Thymus (tissue), 11 donors: Measurements from ENCODE around the gene KRTAP2-4. TPM values are rescaled to one million over a fixed set of nuclear protein-coding genes. Genes with fewer than 3 reads are reported as not detected.
"Not testable (repeated sequence)": the region's sequence is repeated elsewhere in the genome, so short reads cannot be mapped to it uniquely, and the experiment has no call there.

Experiments
- DNase-seq, 9 donors: peaks; one replicate each; pipeline ENCODE4 v3.0.0-alpha.2; 2013; ENCODE audit warnings: low spot score in 9 of 9, low read depth in 6 of 9, missing footprints in 1 of 9
- H3K27ac ChIP-seq, 2 donors: one replicate each; pipeline ENCODE4 v1.5.1; 2013; ENCODE audit warnings: control low read depth in 1 of 2, low read depth in 1 of 2, low read length in 1 of 2, mild to moderate bottlenecking in 1 of 2, moderate library complexity in 1 of 2
- H3K27me3 ChIP-seq, 2 donors: one replicate each; pipeline ENCODE4 v1.5.1; 2013; ENCODE audit warnings: low read length in 1 of 2; ENCODE audit not compliant: control insufficient read depth in 2 of 2, insufficient read depth in 1 of 2
- H3K36me3 ChIP-seq, 2 donors: one replicate each; pipeline ENCODE4 v1.5.1; 2013; ENCODE audit warnings: low read length in 1 of 2, mild to moderate bottlenecking in 1 of 2, moderate library complexity in 1 of 2; ENCODE audit not compliant: control insufficient read depth in 2 of 2, insufficient read depth in 2 of 2
- H3K4me1 ChIP-seq, 2 donors: one replicate each; pipeline ENCODE4 v1.5.1; 2013; ENCODE audit warnings: low read length in 2 of 2; ENCODE audit not compliant: control insufficient read depth in 2 of 2, insufficient read depth in 2 of 2
- H3K4me3 ChIP-seq, 2 donors: one replicate each; pipeline ENCODE4 v1.5.1; 2013; ENCODE audit warnings: low read length in 2 of 2, control low read depth in 1 of 2, mild to moderate bottlenecking in 1 of 2
- H3K9me3 ChIP-seq, 2 donors: one replicate each; pipeline ENCODE4 v1.5.1; 2013; ENCODE audit warnings: low read length in 1 of 2, mild to moderate bottlenecking in 1 of 2; ENCODE audit not compliant: control insufficient read depth in 2 of 2, insufficient read depth in 1 of 2
- WGBS: extraction: QIAGEN DNeasy Blood & Tissue Kit; methylation state at CpG from one replicate; pipeline ENCODE4 v1.1.7; 2013; 5-methylcytosine and 5-hydroxymethylcytosine counted together
- polyA plus RNA-seq: library from polyadenylated mRNA; stranded (reverse); fragments of 200-250 nt; gene quantifications from one replicate; pipeline ENCODE4 v1.2.3, GENCODE V29; 2013
- total RNA-seq: library from RNA; stranded (reverse); fragments of 120-200 nt; gene quantifications from one replicate; pipeline ENCODE4 v1.2.4, GENCODE V29; 2013
- donor health status: healthy.

Gene KRTAP2-4
- total and polyA plus RNA-seq, 2 donors, result not detected

- H3K27ac ChIP-seq, H3K36me3 ChIP-seq, DNase-seq, H3K4me1 ChIP-seq, H3K9me3 ChIP-seq, H3K27me3 ChIP-seq, H3K4me3 ChIP-seq: not testable (repeated sequence)
- WGBS, result 64% methylated on average over 10 of the region's 33 CpGs
Observed at GRCh38 chr17:41046735-41047465, 18.8 kb downstream of the KRTAP2-4 start, which contains the start of gene KRTAP2-1. KRTAP2-1 (minus strand) TSS chr17:41047316; CDS start chr17:41047267, 49 bp downstream.

- Histone ChIP-seq H3K4me1 (no peaks in the 10 kb centered on the region), H3K4me3 (no peak overlapping the region), H3K27ac (no peak overlapping the region), H3K36me3 (no peaks in the 10 kb centered on the region), H3K9me3 (no peaks in the 10 kb centered on the region), H3K27me3 (peaks cover 0 to 2% of the 10 kb centered on the region in 2 donors)
- no peak for DNase-seq
- WGBS, result 95% methylated on average over 1 of the region's 1 CpG
Observed at GRCh38 chr17:41042953-41043352, 22.7 kb downstream of the KRTAP2-4 start.

GRCh38 chr17:41040783-41041571 is 24.7 kb downstream of the KRTAP2-4 start, which contains the start of gene KRTAP1-1:
KRTAP1-1 (minus strand) TSS chr17:41041450; CDS start chr17:41041397, 53 bp downstream.
- H3K27me3 ChIP-seq, H3K4me3 ChIP-seq, H3K27ac ChIP-seq, DNase-seq, H3K36me3 ChIP-seq, H3K9me3 ChIP-seq, H3K4me1 ChIP-seq: not testable (repeated sequence)
- WGBS, result 94% methylated on average over 14 of the region's 14 CpGs

GRCh38 chr17:41037853-41038350 is 27.8 kb downstream of the KRTAP2-4 start:
- H3K4me3 ChIP-seq, result no peak overlapping the region
- no peak overlapping the region for H3K27ac ChIP-seq
- WGBS, result 94% methylated on average over 2 of the region's 2 CpGs
- no peaks in the 10 kb centered on the region for H3K9me3 ChIP-seq
- DNase-seq, result no peak
- H3K4me1 ChIP-seq, result no peaks in the 10 kb centered on the region
- H3K27me3 ChIP-seq, result no peaks in the 10 kb centered on the region
- H3K36me3 ChIP-seq, result no peaks in the 10 kb centered on the region

GRCh38 chr17:41034346-41034935 is 31.2 kb downstream of the KRTAP2-4 start, which contains the start of gene KRTAP1-3:
KRTAP1-3 (minus strand) TSS chr17:41034874; CDS start chr17:41034821, 53 bp downstream.
- H3K27ac ChIP-seq, H3K4me3 ChIP-seq, H3K9me3 ChIP-seq, H3K4me1 ChIP-seq, H3K36me3 ChIP-seq, H3K27me3 ChIP-seq, DNase-seq: not testable (repeated sequence)
- WGBS, result 98% methylated on average over 9 of the region's 10 CpGs

GRCh38 chr17:41029633-41030245 is 35.9 kb downstream of the KRTAP2-4 start, which contains the start of gene KRTAP1-4:
KRTAP1-4 (minus strand) TSS chr17:41030195; CDS start chr17:41030078, 117 bp downstream.
- WGBS, result 94% methylated on average over 12 of the region's 12 CpGs
- Histone ChIP-seq H3K27ac (no peak within 1 kb of the TSS), H3K9me3 (no peaks in the 10 kb centered on the region), H3K4me3 (no peak within 1 kb of the TSS), H3K27me3 (no peaks in the 10 kb centered on the region), H3K4me1 (no peaks in the 10 kb centered on the region), H3K36me3 (no peaks in the 10 kb centered on the region)
- DNase-seq, result no peak

GRCh38 chr17:41026715-41027471 is 38.8 kb downstream of the KRTAP2-4 start, which contains the start of gene KRTAP1-5:
KRTAP1-5 (minus strand) TSS chr17:41027208; CDS start chr17:41027155, 53 bp downstream.
- 93% methylated on average over 9 of the region's 9 CpGs for WGBS
- no peaks in the 10 kb centered on the region for H3K36me3 ChIP-seq
- no peak within 1 kb of the TSS for H3K27ac ChIP-seq
- H3K4me1 ChIP-seq, result no peaks in the 10 kb centered on the region
- no peaks in the 10 kb centered on the region for H3K27me3 ChIP-seq
- H3K4me3 ChIP-seq, result no peak within 1 kb of the TSS
- no peaks in the 10 kb centered on the region for H3K9me3 ChIP-seq
- DNase-seq, result no peak

GRCh38 chr17:41024697-41025096 is 41.0 kb downstream of the KRTAP2-4 start:
- H3K36me3 ChIP-seq, result no peaks in the 10 kb centered on the region
- WGBS, result 93% methylated on average over 3 of the region's 3 CpGs
- DNase-seq, result no peak
- no peak overlapping the region for H3K27ac ChIP-seq
- H3K27me3 ChIP-seq, result no peaks in the 10 kb centered on the region
- H3K4me3 ChIP-seq, result no peak overlapping the region
- no peaks in the 10 kb centered on the region for H3K9me3 ChIP-seq
- no peaks in the 10 kb centered on the region for H3K4me1 ChIP-seq
